ENCODE results near the gene MOBP.

- no peak for TF ChIP-seq POLR2A (IDR thresholded peaks at IDR 0.05; ENCODE audit: extremely low read depth, insufficient read length)
- TF ChIP-seq CTCF (IDR thresholded peaks at IDR 0.05; ENCODE audit: low read depth, low read length), result no peak
- no peak for TF ChIP-seq MYC (IDR thresholded peaks at IDR 0.05; ENCODE audit: low read depth, low read length)
- no peak for TF ChIP-seq MAX (IDR thresholded peaks at IDR 0.05; ENCODE audit: low read depth, low read length)
These were observed 27.2 kb upstream of the MOBP start for GRCh38 chr3:39440316-39440715.

Measured in NB4 (cell line).